HL-60/S4 (cell line): ENCODE measurements around the gene ALG2.

Experiments used
- in situ Hi-C: fragments of 300-500 bp; cut with MboI; formaldehyde crosslinking; loops from 2 replicates; pipeline ENCODE4 v1.14.3; 2022; ENCODE audit warnings: low sequenced_read_pairs

Gene ALG2

GRCh38 chr9:99178912-99179872, 42.5 kb downstream of the ALG2 start:
- in situ Hi-C loops: loop anchor here (25.0 kb wide), 2 partner anchors 833 to 1408 kb away; partner anchors contain the start of gene CAVIN4

DNA sequence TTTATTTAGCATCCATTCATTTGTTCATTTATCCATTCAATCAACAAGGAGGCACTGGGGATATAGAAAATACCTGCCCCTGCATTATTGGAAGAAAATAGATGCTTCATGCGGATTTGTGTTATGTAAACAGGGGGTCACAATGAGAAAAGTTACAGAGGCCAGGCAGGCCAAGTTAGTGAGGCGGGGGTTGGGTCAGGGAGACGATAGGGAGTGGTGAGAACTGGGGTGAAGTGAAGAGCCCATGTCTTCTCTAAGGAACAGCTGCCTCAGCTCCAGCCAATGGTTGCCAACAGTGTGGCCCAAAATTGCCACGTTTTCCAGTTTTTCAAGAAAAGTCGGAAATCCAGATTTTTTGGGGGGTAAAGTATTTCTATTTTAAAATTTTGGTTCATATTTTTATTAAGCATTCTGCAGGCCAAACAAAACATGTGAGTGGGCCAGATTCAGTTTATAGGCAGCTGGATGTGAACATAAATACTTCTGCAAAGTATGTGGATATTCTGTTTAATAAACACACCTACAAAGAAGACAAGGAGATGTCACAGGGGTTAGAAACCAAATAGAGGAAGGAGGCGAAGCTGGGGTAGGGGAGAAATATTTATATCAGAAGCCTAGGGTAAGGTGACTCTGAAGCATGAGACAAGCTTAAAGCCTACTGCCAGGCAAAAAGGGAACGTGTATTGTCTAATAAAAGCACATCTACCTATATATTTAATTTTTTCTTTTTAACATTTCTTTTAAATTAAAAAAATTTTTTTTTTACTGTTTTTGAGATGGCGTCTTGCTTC, 44.0 kb downstream of the ALG2 start:
- in situ Hi-C loops: loop anchor here (25.0 kb wide), 2 partner anchors 835 to 1410 kb away; partner anchors contain the start of gene CAVIN4

- in situ Hi-C loops: loop anchor here (25.0 kb wide), 2 partner anchors 836 to 1411 kb away; partner anchors contain the start of gene CAVIN4
These were observed 45.2 kb downstream of the ALG2 start for GRCh38 chr9:99176527-99177013.

GRCh38 chr9:99173570-99174504, 47.9 kb downstream of the ALG2 start:
- in situ Hi-C loops: no loop called here

GRCh38 chr9:99172124-99173091, 49.3 kb downstream of the ALG2 start:
- in situ Hi-C loops: no loop called here

- in situ Hi-C loops: no loop called here
These were observed 50.3 kb downstream of the ALG2 start for GRCh38 chr9:99171225-99172123.

DNA sequence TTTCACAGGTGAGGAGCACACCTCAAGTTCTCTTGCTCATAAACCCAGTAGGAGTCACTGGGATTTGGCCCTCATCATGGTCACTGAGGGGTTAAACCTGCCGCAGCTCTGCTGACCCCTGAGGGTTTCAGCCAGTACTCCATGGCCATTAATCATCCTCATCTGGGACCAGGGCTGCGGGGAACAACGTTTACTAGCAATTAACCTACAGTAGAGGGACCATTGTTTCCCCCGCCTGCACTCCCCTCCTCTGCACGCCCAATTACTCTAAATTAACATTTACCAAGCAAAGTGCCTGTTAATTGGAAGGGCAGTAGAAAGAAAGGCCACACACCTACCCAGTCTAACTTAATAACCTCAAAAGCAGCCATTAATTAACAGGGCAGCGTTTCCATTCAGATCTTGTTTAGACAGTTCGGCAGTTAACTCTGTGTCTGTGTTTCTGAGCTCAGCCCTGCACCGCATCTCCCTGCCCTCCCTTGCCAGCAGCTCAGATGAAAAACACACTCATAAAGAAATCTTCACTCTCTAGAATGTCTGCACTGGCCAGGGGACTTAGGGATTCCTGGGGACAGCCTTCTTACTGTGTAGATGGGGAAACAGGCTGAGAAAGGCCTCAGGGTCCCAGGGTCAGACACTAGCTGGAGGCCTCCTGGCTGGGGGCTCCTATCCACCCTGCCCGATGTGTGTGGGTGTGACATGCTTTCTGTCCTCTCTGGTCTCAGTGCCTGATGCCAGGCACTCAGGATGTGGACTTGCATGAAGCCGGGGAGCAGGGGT, 51.6 kb downstream of the ALG2 start:
- in situ Hi-C loops: no loop called here

GRCh38 chr9:99169086-99169485, 52.7 kb downstream of the ALG2 start:
- in situ Hi-C loops: no loop called here

- in situ Hi-C loops: no loop called here
These were observed 54.0 kb downstream of the ALG2 start for GRCh38 chr9:99167694-99168093.

DNA sequence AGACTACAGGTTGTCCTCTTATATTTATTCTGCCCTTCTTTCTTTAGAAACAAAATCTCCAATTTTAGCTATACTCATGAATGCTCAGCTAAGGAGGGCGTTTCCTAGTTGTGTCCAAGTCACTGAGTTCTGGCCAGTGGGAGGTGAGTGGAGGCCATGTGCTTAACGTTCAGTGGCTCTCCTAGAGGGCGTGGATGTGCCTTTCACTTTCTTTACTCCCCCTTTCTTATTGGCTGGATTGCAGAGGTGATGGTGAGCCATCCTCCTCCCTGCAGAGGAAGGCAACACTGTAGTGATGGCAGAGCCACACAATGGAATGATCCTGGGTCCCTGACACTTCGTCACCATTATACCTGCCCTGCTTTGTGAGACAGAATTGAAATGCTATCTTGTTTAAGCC, 54.6 kb downstream of the ALG2 start:
- in situ Hi-C loops: no loop called here
